Endothelial cell of umbilical vein (primary cell): Measurements from ENCODE around the gene PDX1. TPM values are rescaled to one million over a fixed set of nuclear protein-coding genes. Genes with fewer than 3 reads are reported as not detected.
A peak's percentile ranks its signal among the peaks of the same experiment; 100 is the strongest.

ENCODE experiments used
- BruUV-seq: library from RNA; stranded (reverse); fragments of 400-500 nt; replicated peaks from 2 replicates; lab custom pipeline; 2021; lab: Mats Ljungman, UMichigan
- CTCF ChIA-PET: fragments of 300-600, 350-600 bp; sonication (Branson Sonifier 250); formaldehyde crosslinking; loops from one replicate; lab custom pipeline; 2021; ENCODE audit warnings: antibody characterized with exemption, inconsistent platforms; lab: Charles Lee
- POLR2A ChIA-PET: fragments of 300-600, 350-600 bp; sonication (Branson Sonifier 250); formaldehyde crosslinking; loops from one replicate; lab custom pipeline; 2021; ENCODE audit warnings: antibody characterized with exemption, inconsistent platforms; lab: Charles Lee
- DNase-seq: peaks from one replicate; pipeline ENCODE4 v3.0.0-alpha.2; 2011; ENCODE audit warnings: low read depth, low spot score
- FAIRE-seq: peaks from 2 replicates; lab custom pipeline; 2011; peaks lifted over from hg19 to GRCh38; lab: Jason Lieb, UNC
- H2AFZ ChIP-seq: 2 replicates; pipeline ENCODE4 v1.6.0; 2012; ENCODE audit warnings: low read depth, low read length, control low read depth, inconsistent platforms
- H3K27ac ChIP-seq: 2 replicates; pipeline ENCODE4 v1.5.1; 2011; ENCODE audit warnings: low read depth, mild to moderate bottlenecking, control low read depth, low read length, moderate library complexity; ENCODE audit not compliant: insufficient read depth
- H3K27me3 ChIP-seq, 2 experiments: 2 replicates each; pipeline versions ENCODE4 v1.6.0 to v1.6.1; 2011; ENCODE audit warnings: low read length in 2 of 2, mixed read lengths in 1 of 2; ENCODE audit not compliant: control insufficient read depth in 2 of 2, insufficient read depth in 2 of 2
- H3K36me3 ChIP-seq, 2 experiments: 2 replicates in 1 of 2; 3 replicates in 1 of 2; pipeline ENCODE4 v1.5.1; 2011; ENCODE audit warnings: low read length in 2 of 2, mild to moderate bottlenecking in 1 of 2, moderate library complexity in 1 of 2; ENCODE audit not compliant: control insufficient read depth in 2 of 2, insufficient read depth in 2 of 2; ENCODE audit errors: extremely low read depth in 1 of 2
- H3K4me1 ChIP-seq: 3 replicates; pipeline ENCODE4 v1.5.1; 2011; ENCODE audit warnings: mild to moderate bottlenecking, low read length; ENCODE audit not compliant: control insufficient read depth, insufficient read depth; ENCODE audit errors: extremely low read depth
- H3K4me2 ChIP-seq: 2 replicates; pipeline ENCODE4 v1.6.1; 2011; ENCODE audit warnings: low read length, control low read depth, mixed read lengths; ENCODE audit not compliant: insufficient read depth
- H3K4me3 ChIP-seq, 3 experiments: fragments of 200-600 bp in 1 of 3; sonication (generic), shearing (Covaris generic) in 1 of 3; replicated peaks in 1 of 3; 2 replicates each; pipeline ENCODE4 v1.5.1; 2011 to 2016; ENCODE audit warnings: control low read depth in 3 of 3, low read length in 3 of 3, mild to moderate bottlenecking in 2 of 3, inconsistent platforms in 1 of 3, low read depth in 1 of 3, moderate library complexity in 1 of 3; ENCODE audit not compliant: insufficient read depth in 1 of 3
- H3K79me2 ChIP-seq: 2 replicates; pipeline ENCODE4 v1.6.0; 2012; ENCODE audit warnings: low read length, inconsistent platforms; ENCODE audit not compliant: control insufficient read depth, insufficient read depth
- H3K9ac ChIP-seq: replicated peaks from 2 replicates; pipeline ENCODE3; 2011; ENCODE audit warnings: low read length, control low read depth; ENCODE audit not compliant: insufficient read depth; ENCODE audit errors: extremely low read depth
- H3K9me1 ChIP-seq: replicated peaks from 3 replicates; pipeline ENCODE4 v1.6.0; 2011; ENCODE audit warnings: mild to moderate bottlenecking, low read length; ENCODE audit not compliant: control insufficient read depth, insufficient read depth; ENCODE audit errors: extremely low read depth
- H3K9me3 ChIP-seq: replicated peaks from 2 replicates; pipeline ENCODE4 v1.5.1; 2012; ENCODE audit warnings: low read length, inconsistent platforms; ENCODE audit not compliant: control insufficient read depth, insufficient read depth
- H4K20me1 ChIP-seq: replicated peaks from 2 replicates; pipeline ENCODE3; 2011; ENCODE audit warnings: mild to moderate bottlenecking, low read length; ENCODE audit not compliant: control insufficient read depth, insufficient read depth; ENCODE audit errors: extremely low read depth
- CTCF ChIP-seq, 2 donors: IDR thresholded peaks; 1 replicate in 1 of 2; 2 replicates in 1 of 2; pipeline ENCODE4 v1.5.1; 2011; ENCODE audit warnings: low read length in 2 of 2, mild to moderate bottlenecking in 2 of 2, moderate library complexity in 2 of 2, control low read depth in 1 of 2, inconsistent platforms in 1 of 2, low read depth in 1 of 2; ENCODE audit not compliant: insufficient read depth in 1 of 2; ENCODE audit errors: extremely low read depth in 1 of 2
- EZH2 ChIP-seq: IDR thresholded peaks from 2 replicates; pipeline ENCODE4 v1.6.1; 2012; ENCODE audit warnings: borderline replicate concordance, low read depth, mild to moderate bottlenecking, moderate library complexity, low read length, inconsistent platforms; ENCODE audit not compliant: severe bottlenecking
- FOS ChIP-seq: IDR thresholded peaks from 2 replicates; pipeline ENCODE4 v1.6.1; 2011; ENCODE audit warnings: mild to moderate bottlenecking, low read length, moderate library complexity, borderline replicate concordance; ENCODE audit not compliant: insufficient read depth
- GATA2 ChIP-seq: IDR thresholded peaks from 2 replicates; pipeline ENCODE4 v1.7.0; 2011; ENCODE audit warnings: low read depth, mild to moderate bottlenecking, moderate library complexity, mixed read lengths, low read length; ENCODE audit not compliant: insufficient read length, insufficient read depth
- JUN ChIP-seq: IDR thresholded peaks from 2 replicates; pipeline ENCODE4 v1.6.1; 2011; ENCODE audit warnings: borderline replicate concordance, low read depth; ENCODE audit not compliant: insufficient read length, insufficient read depth
- MYC ChIP-seq: IDR thresholded peaks from one replicate; pipeline ENCODE4 v1.6.1; 2011; ENCODE audit warnings: mild to moderate bottlenecking, low read depth, low read length
- POLR2A ChIP-seq: IDR thresholded peaks from 2 replicates; pipeline ENCODE4 v1.6.1; 2012; ENCODE audit warnings: low read depth, mild to moderate bottlenecking, control low read depth, low read length
- POLR2AphosphoS5 ChIP-seq: IDR thresholded peaks from 2 replicates; pipeline ENCODE4 v1.6.1; 2012; ENCODE audit warnings: low read depth, mild to moderate bottlenecking, control low read depth, low read length, moderate library complexity; ENCODE audit not compliant: insufficient read depth
- dilution Hi-C: fragments of 300-500 bp; cut with MboI; formaldehyde crosslinking; loops from one replicate; pipeline ENCODE4 v1.15.0; 2019; ENCODE audit warnings: low sequenced_read_pairs; ENCODE audit not compliant: extremely low pct_ligation_motif_present
- intact Hi-C: fragments of 100-400 bp; cut with micrococcal nuclease; formaldehyde crosslinking; loops from one replicate; pipeline ENCODE4 v1.10.0; 2022
- polyA plus RNA-seq, 4 experiments: library from polyadenylated mRNA; depleted of rRNA in 3 of 4; stranded (reverse) in 3 of 4; unstranded in 1 of 4; fragments of >200 nt; gene quantifications; 2 replicates each; pipeline versions ENCODE4 v1.2.1 to v1.2.3, GENCODE V29; 2011 to 2012; ENCODE audit warnings: missing spikeins in 1 of 4
- total RNA-seq: library from RNA; stranded (reverse); gene quantifications from 2 replicates; pipeline ENCODE4 v1.2.3, GENCODE V29; 2021

The PDX1 gene
- total and polyA plus RNA-seq, 2 donors (not counting 3 experiments of a cell fraction or from before 2014, with no cell fraction given): not detected

GRCh38 chr13:27921961-27922882 is 2.4 kb downstream of the PDX1 start:
- POLR2A ChIA-PET: no interaction called here
- Histone ChIP-seq H2AFZ (no peak overlapping the region), H3K27me3 (peaks cover 82 to 100% of the 10 kb centered on the region in 2 experiments), H3K79me2 (no peaks in the 10 kb centered on the region), H3K4me1 (peaks cover 2% of the 10 kb centered on the region), H3K36me3 (no peaks in the 10 kb centered on the region), H3K4me3 (no peak overlapping the region), H3K9me1 (no peaks in the 10 kb centered on the region), H3K27ac (no peak overlapping the region), H3K4me2 (no peak overlapping the region), H3K9me3 (no peaks in the 10 kb centered on the region), H4K20me1 (no peaks in the 10 kb centered on the region), H3K9ac (no peak overlapping the region)
- intact Hi-C loops (no loop called here), dilution Hi-C loops (no loop called here)
- CTCF ChIA-PET: interaction anchor here (0.5 to 2.9 kb wide), 3 partner anchors 31 to 939 kb away, joined by 3 to 16 read pairs (median 3); no protein-coding TSS in a partner anchor
- BruUV-seq: no TSS peak
- TF ChIP-seq EZH2 (peak; percentile 69), POLR2A (no peak), CTCF (IDR thresholded peaks at IDR 0.05; ENCODE audit: extremely low read depth in 1 of 2, insufficient read depth in 1 of 2, low read depth in 1 of 2, low read length in 2 of 2) (no peak), GATA2 (no peak), POLR2AphosphoS5 (no peak), MYC (no peak), JUN (no peak), FOS (no peak)
- no peak for DNase-seq
- FAIRE-seq: no peak
